ENCODE measurements around the gene VPS13C.
"Not testable (repeated sequence)": the region's sequence is repeated elsewhere in the genome, so short reads cannot be mapped to it uniquely, and the experiment has no call there.

Gene VPS13C

GRCh38 chr15:62005354-62005753, 54.9 kb downstream of the VPS13C start:
- not testable (repeated sequence) for H3K4me2 ChIP-seq (ENCODE audit: low read length, poor library complexity, severe bottlenecking); H3K27me3 ChIP-seq (ENCODE audit: control insufficient read depth in 1 of 2, insufficient read depth in 1 of 2, low read length in 2 of 2); H2BK5ac ChIP-seq (ENCODE audit: low read depth, low read length, poor library complexity, severe bottlenecking); H4K91ac ChIP-seq (ENCODE audit: low read length); H2AK5ac ChIP-seq (ENCODE audit: low read length, severe bottlenecking); H3K9me3 ChIP-seq (ENCODE audit: control insufficient read depth, low read length); DNase-seq; H3K18ac ChIP-seq (ENCODE audit: low read depth in 1 of 2, low read length in 2 of 2); H3K4me1 ChIP-seq (ENCODE audit: control insufficient read depth, insufficient read depth, low read depth, low read length); H3K79me1 ChIP-seq (replicated peaks; ENCODE audit: low read length, poor library complexity, severe bottlenecking); H3K27ac ChIP-seq (ENCODE audit: low read length, poor library complexity, severe bottlenecking); H3K14ac ChIP-seq (ENCODE audit: low read length in 2 of 2); H2AFZ ChIP-seq (ENCODE audit: low read depth, low read length); H2BK120ac ChIP-seq (ENCODE audit: low read depth, low read length); H3K4me3 ChIP-seq (ENCODE audit: insufficient read depth in 1 of 2, low read depth in 1 of 2, low read length in 2 of 2); H4K8ac ChIP-seq (ENCODE audit: low read length); H3K9ac ChIP-seq (ENCODE audit: low read length); H2BK15ac ChIP-seq (ENCODE audit: low read depth, poor library complexity, severe bottlenecking); H2BK12ac ChIP-seq (ENCODE audit: low read length in 2 of 2); H3K4ac ChIP-seq (ENCODE audit: low read depth in 1 of 2, low read length in 2 of 2); H3K23ac ChIP-seq (ENCODE audit: low read length in 2 of 2)
- H3K36me3 ChIP-seq (ENCODE audit: control insufficient read depth in 1 of 2, insufficient read depth in 2 of 2, low read depth in 1 of 2, low read length in 2 of 2) = peaks cover 10 to 32% of the 10 kb centered on the region in 2 experiments
- 100% methylated on average over 1 of the region's 7 CpGs for WGBS

DNA sequence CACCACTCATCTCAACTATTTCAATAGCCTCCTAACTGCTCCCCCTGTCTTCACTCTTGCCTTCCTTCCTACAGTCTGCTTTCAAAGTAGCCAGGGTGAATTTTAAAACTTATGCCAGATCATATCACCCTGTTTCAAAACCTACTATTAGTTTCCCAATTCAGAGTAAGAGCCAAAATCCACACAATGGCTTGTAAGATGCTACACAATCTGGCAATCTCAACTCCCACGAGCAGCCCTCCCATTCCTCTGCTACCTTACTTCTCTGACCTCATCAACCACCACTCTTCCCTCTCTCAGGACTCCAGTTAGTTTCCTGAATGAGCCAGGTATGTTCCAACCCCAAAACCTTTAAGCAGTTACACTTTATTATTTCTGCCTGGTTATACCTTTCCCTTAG, 62.5 kb downstream of the VPS13C start:
- Histone ChIP-seq H3K36me3 (ENCODE audit: control insufficient read depth in 1 of 2, insufficient read depth in 2 of 2, low read depth in 1 of 2, low read length in 2 of 2) (peaks cover 3 to 17% of the 10 kb centered on the region in 2 experiments), H3K9me3 (ENCODE audit: control insufficient read depth, low read length) (no peaks in the 10 kb centered on the region), H3K23ac (ENCODE audit: low read length in 2 of 2) (no peak overlapping the region), H2BK5ac (ENCODE audit: low read depth, low read length, poor library complexity, severe bottlenecking) (no peak overlapping the region), H3K79me1 (replicated peaks; ENCODE audit: low read length, poor library complexity, severe bottlenecking) (peaks cover 2% of the 10 kb centered on the region), H3K4me3 (ENCODE audit: insufficient read depth in 1 of 2, low read depth in 1 of 2, low read length in 2 of 2) (no peak overlapping the region), H3K4ac (ENCODE audit: low read depth in 1 of 2, low read length in 2 of 2) (no peak overlapping the region), H2BK12ac (ENCODE audit: low read length in 2 of 2) (no peak overlapping the region), H2BK120ac (ENCODE audit: low read depth, low read length) (no peak overlapping the region), H2AK5ac (ENCODE audit: low read length, severe bottlenecking) (no peak overlapping the region), H4K91ac (ENCODE audit: low read length) (no peak overlapping the region), H3K27ac (ENCODE audit: low read length, poor library complexity, severe bottlenecking) (no peak overlapping the region), H2AFZ (ENCODE audit: low read depth, low read length) (no peak overlapping the region), H2BK15ac (ENCODE audit: low read depth, poor library complexity, severe bottlenecking) (no peak overlapping the region), H3K4me2 (ENCODE audit: low read length, poor library complexity, severe bottlenecking) (no peak overlapping the region), H3K4me1 (ENCODE audit: control insufficient read depth, insufficient read depth, low read depth, low read length) (no peaks in the 10 kb centered on the region), H3K27me3 (ENCODE audit: control insufficient read depth in 1 of 2, insufficient read depth in 1 of 2, low read length in 2 of 2) (no peaks in the 10 kb centered on the region), H3K18ac (ENCODE audit: low read depth in 1 of 2, low read length in 2 of 2) (no peak overlapping the region), H4K8ac (ENCODE audit: low read length) (no peak overlapping the region), H3K14ac (ENCODE audit: low read length in 2 of 2) (no peak overlapping the region), H3K9ac (ENCODE audit: low read length) (no peak overlapping the region)
- WGBS = 71% methylated on average over 1 of the region's 1 CpG
- no peak for DNase-seq

DNA sequence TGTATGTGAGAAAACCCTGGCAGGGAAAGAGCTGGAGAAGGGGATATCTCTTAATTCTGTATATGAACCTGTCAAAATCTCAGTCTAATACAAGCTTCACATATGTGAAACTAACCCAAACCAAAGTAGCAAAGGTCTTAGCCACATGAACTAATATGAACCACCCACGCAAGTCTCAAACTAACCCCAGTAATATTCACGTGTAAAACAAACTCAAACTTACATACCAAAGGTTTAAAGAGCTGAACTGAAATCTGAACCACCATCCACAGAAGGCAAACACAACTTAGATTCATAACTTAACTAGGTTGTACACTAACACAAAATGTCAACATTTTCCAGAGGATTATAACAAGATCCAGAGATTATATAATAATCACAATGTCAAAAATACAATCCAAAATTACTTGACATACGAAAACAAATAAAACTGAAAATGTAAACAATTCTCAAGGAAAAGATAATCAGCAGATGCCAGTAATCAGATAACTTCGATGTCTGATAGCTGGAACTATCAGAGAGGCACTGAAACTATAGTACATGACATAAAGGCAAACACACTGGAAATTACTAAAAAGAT, 64.1 kb downstream of the VPS13C start:
- no peaks in the 10 kb centered on the region for H3K27me3 ChIP-seq (ENCODE audit: control insufficient read depth in 1 of 2, insufficient read depth in 1 of 2, low read length in 2 of 2)

DNA sequence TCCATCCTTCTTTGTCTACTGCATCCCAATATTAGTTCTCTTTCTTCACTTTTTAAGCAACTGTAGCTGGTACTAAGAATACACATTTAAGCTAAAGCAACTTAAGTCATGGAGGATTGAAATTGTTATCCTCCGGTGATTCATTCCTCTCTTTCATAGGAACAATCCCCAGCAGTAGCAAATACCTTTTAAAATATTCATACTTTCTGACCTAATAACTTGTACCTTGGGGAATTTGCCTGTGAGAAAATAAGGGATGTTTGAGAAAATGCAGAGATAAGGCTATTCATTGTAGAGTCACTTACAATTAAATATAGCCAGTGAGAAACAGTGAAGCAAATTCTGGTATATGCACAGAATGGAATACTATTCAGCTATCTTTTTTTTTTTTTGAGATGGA, 66.0 kb downstream of the VPS13C start:
- Histone ChIP-seq H3K9ac (ENCODE audit: low read length) (no peak overlapping the region), H2BK15ac (ENCODE audit: low read depth, poor library complexity, severe bottlenecking) (no peak overlapping the region), H2BK12ac (ENCODE audit: low read length in 2 of 2) (no peak overlapping the region), H3K4ac (ENCODE audit: low read depth in 1 of 2, low read length in 2 of 2) (no peak overlapping the region), H4K91ac (ENCODE audit: low read length) (no peak overlapping the region), H2BK120ac (ENCODE audit: low read depth, low read length) (no peak overlapping the region), H3K18ac (ENCODE audit: low read depth in 1 of 2, low read length in 2 of 2) (no peak overlapping the region), H3K4me2 (ENCODE audit: low read length, poor library complexity, severe bottlenecking) (no peak overlapping the region), H2BK5ac (ENCODE audit: low read depth, low read length, poor library complexity, severe bottlenecking) (no peak overlapping the region), H3K4me3 (ENCODE audit: insufficient read depth in 1 of 2, low read depth in 1 of 2, low read length in 2 of 2) (no peak overlapping the region), H2AFZ (ENCODE audit: low read depth, low read length) (no peak overlapping the region), H3K23ac (ENCODE audit: low read length in 2 of 2) (no peak overlapping the region), H3K4me1 (ENCODE audit: control insufficient read depth, insufficient read depth, low read depth, low read length) (no peaks in the 10 kb centered on the region), H3K9me3 (ENCODE audit: control insufficient read depth, low read length) (no peaks in the 10 kb centered on the region), H4K8ac (ENCODE audit: low read length) (no peak overlapping the region), H3K27me3 (ENCODE audit: control insufficient read depth in 1 of 2, insufficient read depth in 1 of 2, low read length in 2 of 2) (no peaks in the 10 kb centered on the region), H3K79me1 (replicated peaks; ENCODE audit: low read length, poor library complexity, severe bottlenecking) (peaks cover 2% of the 10 kb centered on the region), H2AK5ac (ENCODE audit: low read length, severe bottlenecking) (no peak overlapping the region), H3K36me3 (ENCODE audit: control insufficient read depth in 1 of 2, insufficient read depth in 2 of 2, low read depth in 1 of 2, low read length in 2 of 2) (peaks cover 0 to 37% of the 10 kb centered on the region in 2 experiments), H3K27ac (ENCODE audit: low read length, poor library complexity, severe bottlenecking) (no peak overlapping the region), H3K14ac (ENCODE audit: low read length in 2 of 2) (no peak overlapping the region)
- no CpG with 5 or more reads among the region's 1 CpG for WGBS
- peak; percentile 8 for DNase-seq

More for the DNA sequence above, 64.1 kb downstream of the VPS13C start:
- H4K8ac ChIP-seq (ENCODE audit: low read length) = no peak overlapping the region
- H3K4ac ChIP-seq (ENCODE audit: low read depth in 1 of 2, low read length in 2 of 2) = no peak overlapping the region
- H2AK5ac ChIP-seq (ENCODE audit: low read length, severe bottlenecking) = no peak overlapping the region
- WGBS = 93% methylated on average over 4 of the region's 4 CpGs
- H3K18ac ChIP-seq (ENCODE audit: low read depth in 1 of 2, low read length in 2 of 2) = no peak overlapping the region
- H3K14ac ChIP-seq (ENCODE audit: low read length in 2 of 2) = no peak overlapping the region
- H3K4me2 ChIP-seq (ENCODE audit: low read length, poor library complexity, severe bottlenecking) = no peak overlapping the region
- H3K9ac ChIP-seq (ENCODE audit: low read length) = no peak overlapping the region
- H2BK120ac ChIP-seq (ENCODE audit: low read depth, low read length) = no peak overlapping the region
- H3K23ac ChIP-seq (ENCODE audit: low read length in 2 of 2) = no peak overlapping the region
- no peak overlapping the region for H2BK15ac ChIP-seq (ENCODE audit: low read depth, poor library complexity, severe bottlenecking)
- no peak overlapping the region for H4K91ac ChIP-seq (ENCODE audit: low read length)
- no peaks in the 10 kb centered on the region for H3K9me3 ChIP-seq (ENCODE audit: control insufficient read depth, low read length)
- no peak overlapping the region for H2BK12ac ChIP-seq (ENCODE audit: low read length in 2 of 2)
- no peak for DNase-seq
- peaks cover 3 to 24% of the 10 kb centered on the region in 2 experiments for H3K36me3 ChIP-seq (ENCODE audit: control insufficient read depth in 1 of 2, insufficient read depth in 2 of 2, low read depth in 1 of 2, low read length in 2 of 2)
- H3K4me3 ChIP-seq (ENCODE audit: insufficient read depth in 1 of 2, low read depth in 1 of 2, low read length in 2 of 2) = no peak overlapping the region
- H3K79me1 ChIP-seq (replicated peaks; ENCODE audit: low read length, poor library complexity, severe bottlenecking) = peaks cover 2% of the 10 kb centered on the region
- H2AFZ ChIP-seq (ENCODE audit: low read depth, low read length) = no peak overlapping the region
- no peaks in the 10 kb centered on the region for H3K4me1 ChIP-seq (ENCODE audit: control insufficient read depth, insufficient read depth, low read depth, low read length)
- H3K27ac ChIP-seq (ENCODE audit: low read length, poor library complexity, severe bottlenecking) = no peak overlapping the region
- H2BK5ac ChIP-seq (ENCODE audit: low read depth, low read length, poor library complexity, severe bottlenecking) = no peak overlapping the region
